CD4-positive, alpha-beta T cell treated with Interleukin-21 for 1 hour (primary cell): Measurements from ENCODE around the gene ENKD1.

ENCODE experiments used
- DNase-seq: peaks from one replicate; pipeline ENCODE4 v3.0.0-alpha.2; 2020

Gene ENKD1

GRCh38 chr16:67678354-67679023, 11.9 kb upstream of the ENKD1 start:
- DNase-seq = no peak

GRCh38 chr16:67677712-67678111, 11.2 kb upstream of the ENKD1 start:
- DNase-seq = no peak

GRCh38 chr16:67676939-67677338, 10.4 kb upstream of the ENKD1 start:
- DNase-seq = no peak

- no peak for DNase-seq
These were observed 10.0 kb upstream of the ENKD1 start for GRCh38 chr16:67676516-67676915.

- DNase-seq = no peak
These were observed 9.4 kb upstream of the ENKD1 start for GRCh38 chr16:67675999-67676398.

- DNase-seq = no peak
These were observed 9.0 kb upstream of the ENKD1 start for GRCh38 chr16:67675579-67675935.

- DNase-seq = no peak
These were observed 8.5 kb upstream of the ENKD1 start for GRCh38 chr16:67674851-67675578.

- no peak for DNase-seq
These were observed 7.4 kb upstream of the ENKD1 start for GRCh38 chr16:67673712-67674580.

GRCh38 chr16:67672739-67673662, 6.5 kb upstream of the ENKD1 start:
- DNase-seq = peak; percentile 61

GRCh38 chr16:67672306-67672705, 5.8 kb upstream of the ENKD1 start:
- no peak for DNase-seq

- DNase-seq = no peak
These were observed 3.0 kb upstream of the ENKD1 start for GRCh38 chr16:67669499-67670101.

GRCh38 chr16:67668495-67669157, 2.1 kb upstream of the ENKD1 start:
- peak; percentile 32 for DNase-seq

GRCh38 chr16:67667817-67668494, 1.4 kb upstream of the ENKD1 start:
- peak; percentile 88 for DNase-seq

GRCh38 chr16:67667453-67667816, 885 bp upstream of the ENKD1 start:
- DNase-seq = no peak

- DNase-seq = no peak
These were observed 458 bp downstream of the ENKD1 start for GRCh38 chr16:67666032-67666551.

GRCh38 chr16:67665598-67665997, 952 bp downstream of the ENKD1 start:
- DNase-seq = no peak

- DNase-seq = no peak
These were observed 1.7 kb downstream of the ENKD1 start for GRCh38 chr16:67664871-67665270.

- DNase-seq = no peak
These were observed 2.3 kb downstream of the ENKD1 start for GRCh38 chr16:67664258-67664657.

GRCh38 chr16:67663877-67664222, 2.7 kb downstream of the ENKD1 start:
- no peak for DNase-seq

- DNase-seq = peak; percentile 35
These were observed 3.2 kb downstream of the ENKD1 start for GRCh38 chr16:67663151-67663876.
